Activated CD4-positive, alpha-beta T cell treated with anti-CD3 and anti-CD28 coated beads, Interleukin-2, amount 10 ng/mL, durations not matched to agents 7 days and 5 days (primary cell): Measurements from ENCODE around the gene GSTA1. TPM values are rescaled to one million over a fixed set of nuclear protein-coding genes. Genes with fewer than 3 reads are reported as not detected.
"Not testable (repeated sequence)": the region's sequence is repeated elsewhere in the genome, so short reads cannot be mapped to it uniquely, and the experiment has no call there.

Experiments used
- CTCF ChIA-PET: fragments of 350-600 bp; sonication (Branson Sonifier 250); formaldehyde crosslinking; loops from one replicate; lab custom pipeline; 2021; ENCODE audit warnings: antibody characterized with exemption; lab: Charles Lee
- POLR2A ChIA-PET: fragments of 350-600 bp; sonication (Branson Sonifier 250); formaldehyde crosslinking; loops from one replicate; lab custom pipeline; 2021; ENCODE audit warnings: antibody characterized with exemption; lab: Charles Lee
- DNase-seq: peaks from one replicate; pipeline ENCODE4 v3.0.0-alpha.2; 2020
- H3K27ac Mint-ChIP-seq: one replicate; pipeline ENCODE4 v1.8.0; 2021; ENCODE audit warnings: mild to moderate bottlenecking, moderate library complexity, mixed read lengths
- H3K27me3 Mint-ChIP-seq: one replicate; pipeline ENCODE4 v1.8.0; 2021; ENCODE audit warnings: mixed read lengths
- H3K36me3 Mint-ChIP-seq: one replicate; pipeline ENCODE4 v1.8.0; 2021; ENCODE audit warnings: low read depth, mixed read lengths
- H3K4me1 Mint-ChIP-seq: one replicate; pipeline ENCODE4 v1.8.0; 2021; ENCODE audit warnings: mixed read lengths
- H3K4me3 Mint-ChIP-seq: one replicate; pipeline ENCODE4 v1.8.0; 2021; ENCODE audit warnings: mild to moderate bottlenecking, moderate library complexity, mixed read lengths
- H3K9me3 Mint-ChIP-seq: one replicate; pipeline ENCODE4 v1.8.0; 2021; ENCODE audit warnings: mixed read lengths
- total RNA-seq, 2 experiments: library from RNA; stranded (reverse); gene quantifications; one replicate each; pipeline ENCODE4 v1.2.3, GENCODE V29; 2021

Gene GSTA1
- total RNA-seq, 2 experiments from 2014 or later: not detected

- DNase-seq, H3K4me1 Mint-ChIP-seq, POLR2A ChIA-PET, H3K36me3 Mint-ChIP-seq, H3K4me3 Mint-ChIP-seq, H3K9me3 Mint-ChIP-seq, CTCF ChIA-PET, H3K27me3 Mint-ChIP-seq, H3K27ac Mint-ChIP-seq: not testable (repeated sequence)
Observed at GRCh38 chr6:52825900-52826459, 22.4 kb upstream of the GSTA1 start.

DNA sequence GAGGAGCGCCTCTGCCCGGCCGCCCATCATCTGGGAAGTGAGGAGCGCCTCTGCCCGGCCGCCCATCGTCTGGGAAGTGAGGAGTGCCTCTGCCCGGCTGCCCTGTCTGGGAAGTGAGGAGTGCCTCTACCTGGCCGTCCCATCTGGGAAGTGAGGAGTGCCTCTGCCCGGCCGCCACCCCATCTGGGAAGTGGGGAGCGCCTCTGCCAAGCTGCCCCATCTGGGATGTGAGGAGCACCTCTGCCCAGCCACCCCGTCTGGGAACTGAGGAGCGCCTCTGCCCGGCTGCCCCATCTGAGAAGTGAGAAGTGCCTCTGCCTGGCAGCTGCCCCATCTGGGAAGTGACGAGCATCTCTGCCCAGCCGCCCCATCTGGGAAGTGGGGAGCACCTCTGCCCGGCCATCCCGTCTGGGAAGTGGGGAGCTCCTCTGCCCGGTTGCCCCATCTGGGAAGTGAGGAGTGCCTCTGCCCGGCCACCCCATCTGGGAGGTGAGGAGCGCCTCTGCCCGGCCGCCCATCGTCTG lies 21.7 kb upstream of the GSTA1 start:
- CTCF ChIA-PET, H3K4me3 Mint-ChIP-seq, H3K27ac Mint-ChIP-seq, H3K9me3 Mint-ChIP-seq, DNase-seq, POLR2A ChIA-PET, H3K4me1 Mint-ChIP-seq, H3K27me3 Mint-ChIP-seq, H3K36me3 Mint-ChIP-seq: not testable (repeated sequence)

DNA sequence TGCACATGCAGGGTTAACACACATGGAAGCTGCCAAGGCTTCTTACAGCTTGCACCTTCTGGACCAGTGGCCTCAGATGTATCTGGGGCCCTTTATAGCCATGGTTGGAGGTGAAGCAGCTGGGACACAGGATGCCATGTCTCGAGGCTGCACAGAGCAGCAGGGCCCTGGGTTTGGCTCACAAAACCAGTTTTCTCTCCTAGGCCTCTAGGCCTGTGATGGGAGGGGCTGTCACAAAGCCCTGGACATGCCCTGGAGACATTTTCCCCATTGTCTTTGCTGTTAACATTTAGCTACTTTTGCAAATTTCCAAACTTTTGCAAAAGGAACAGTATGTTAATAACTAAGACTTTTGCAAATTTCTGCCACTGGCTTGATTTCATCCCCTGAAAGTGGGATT lies 18.2 kb upstream of the GSTA1 start:
- Mint-ChIP-seq H3K4me1 (no peaks in the 10 kb centered on the region), H3K9me3 (peaks cover 8% of the 10 kb centered on the region), H3K4me3 (no peak overlapping the region), H3K27ac (no peak overlapping the region), H3K36me3 (no peaks in the 10 kb centered on the region), H3K27me3 (no peaks in the 10 kb centered on the region)
- ChIA-PET CTCF (interaction anchor here (0.6 kb wide), 2 partner anchors 188 to 1766 kb away, joined by 3 read pairs; no protein-coding TSS in a partner anchor), POLR2A (no interaction called here)
- no peak for DNase-seq

- Mint-ChIP-seq H3K4me1 (no peaks in the 10 kb centered on the region), H3K36me3 (no peaks in the 10 kb centered on the region), H3K27me3 (no peaks in the 10 kb centered on the region), H3K4me3 (no peak overlapping the region), H3K27ac (no peak overlapping the region), H3K9me3 (peaks cover 8% of the 10 kb centered on the region)
- CTCF ChIA-PET: interaction anchor here (0.5 to 1.2 kb wide), 3 partner anchors 18 to 657 kb away, joined by 3 to 4 read pairs (median 3); no protein-coding TSS in a partner anchor
- DNase-seq: no peak
- POLR2A ChIA-PET: no interaction called here
Observed at GRCh38 chr6:52820198-52820597, 16.6 kb upstream of the GSTA1 start.

GRCh38 chr6:52815167-52816092 lies 11.8 kb upstream of the GSTA1 start:
- peak; percentile 50 for DNase-seq
- no peak overlapping the region for H3K4me3 Mint-ChIP-seq
- no peaks in the 10 kb centered on the region for H3K36me3 Mint-ChIP-seq
- H3K9me3 Mint-ChIP-seq: no peaks in the 10 kb centered on the region
- H3K27ac Mint-ChIP-seq: no peak overlapping the region
- H3K27me3 Mint-ChIP-seq: peaks cover 3% of the 10 kb centered on the region
- CTCF ChIA-PET: interaction anchor here (0.8 kb wide), 1 partner anchor 65 kb away, joined by 3 read pairs; no protein-coding TSS in a partner anchor
- POLR2A ChIA-PET: no interaction called here
- no peaks in the 10 kb centered on the region for H3K4me1 Mint-ChIP-seq

DNA sequence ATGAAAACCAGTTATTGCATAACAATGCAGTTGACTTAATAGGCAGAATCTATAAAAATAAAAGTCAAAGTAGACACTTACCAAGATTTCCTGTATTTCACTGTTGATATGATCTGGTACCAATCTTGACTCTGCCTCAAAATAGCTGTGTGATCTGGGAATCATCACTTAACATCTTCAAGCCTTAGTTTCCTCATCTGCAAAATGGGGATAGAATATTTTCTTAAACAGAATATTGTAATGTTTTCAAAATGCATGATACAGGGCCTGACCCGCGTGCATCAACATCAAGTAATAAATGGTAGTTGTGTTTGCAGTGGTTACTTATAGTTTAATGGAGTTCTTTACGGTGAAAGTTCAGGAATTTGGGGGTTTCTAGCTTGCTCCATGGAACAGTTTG lies 10.9 kb upstream of the GSTA1 start:
- H3K36me3 Mint-ChIP-seq, H3K27me3 Mint-ChIP-seq, H3K27ac Mint-ChIP-seq, H3K4me1 Mint-ChIP-seq, POLR2A ChIA-PET, DNase-seq, H3K9me3 Mint-ChIP-seq, CTCF ChIA-PET, H3K4me3 Mint-ChIP-seq: not testable (repeated sequence)

DNA sequence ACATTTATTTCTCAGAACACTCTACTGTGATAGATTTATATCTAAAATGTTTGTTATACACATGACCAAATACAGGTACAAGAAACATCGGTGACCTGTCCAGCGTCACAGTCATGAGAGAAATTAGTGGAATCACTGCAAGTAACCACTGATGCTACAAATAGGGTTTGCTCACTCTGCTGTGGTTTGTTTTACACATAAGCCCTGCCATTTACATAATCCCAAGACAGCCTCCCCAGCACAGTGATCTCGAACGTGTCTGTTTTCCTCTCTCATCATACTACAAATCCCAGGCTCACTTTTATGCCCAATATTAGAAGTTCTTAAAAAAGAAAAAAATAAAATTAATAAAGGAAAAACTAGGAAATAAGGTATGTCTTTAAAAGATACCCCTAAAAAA lies 6.2 kb upstream of the GSTA1 start:
- H3K4me1 Mint-ChIP-seq, H3K27me3 Mint-ChIP-seq, H3K4me3 Mint-ChIP-seq, H3K27ac Mint-ChIP-seq, H3K9me3 Mint-ChIP-seq, H3K36me3 Mint-ChIP-seq, POLR2A ChIA-PET, DNase-seq, CTCF ChIA-PET: not testable (repeated sequence)

DNA sequence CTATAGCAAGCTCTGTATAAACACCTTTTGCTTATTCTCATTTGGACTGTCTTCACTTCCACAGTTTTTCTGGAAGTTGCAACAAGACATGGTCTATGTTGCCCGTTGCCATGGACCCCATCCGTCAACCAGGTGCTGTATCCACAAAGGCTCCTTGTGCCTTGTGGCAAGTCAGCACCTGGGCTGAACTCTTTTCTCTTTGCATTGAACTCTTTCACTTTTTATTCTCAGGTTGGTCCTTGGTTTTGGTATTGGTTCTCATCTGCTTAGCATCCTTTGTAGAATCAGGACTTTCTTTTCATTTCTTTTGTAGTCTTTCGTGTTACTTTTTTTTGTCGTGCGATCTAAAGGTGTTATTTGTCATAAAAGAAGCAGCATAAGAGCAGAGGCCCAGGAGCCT lies 5.0 kb upstream of the GSTA1 start:
- CTCF ChIA-PET: interaction anchor here (0.6 kb wide), 1 partner anchor 213 kb away, joined by 3 read pairs; no protein-coding TSS in a partner anchor

GRCh38 chr6:52802806-52803205 lies 810 bp downstream of the GSTA1 start:
- no peaks in the 10 kb centered on the region for H3K4me1 Mint-ChIP-seq
- CTCF ChIA-PET: no interaction called here

More for the DNA sequence above, 5.0 kb upstream of the GSTA1 start:
- no peak for DNase-seq
- no peak overlapping the region for H3K4me3 Mint-ChIP-seq
- no peaks in the 10 kb centered on the region for H3K9me3 Mint-ChIP-seq
- H3K27me3 Mint-ChIP-seq: peaks cover 9% of the 10 kb centered on the region
- H3K36me3 Mint-ChIP-seq: no peaks in the 10 kb centered on the region
- POLR2A ChIA-PET: no interaction called here
- no peak overlapping the region for H3K27ac Mint-ChIP-seq
- H3K4me1 Mint-ChIP-seq: no peaks in the 10 kb centered on the region

GRCh38 chr6:52801188-52801841 lies 2.3 kb downstream of the GSTA1 start:
- CTCF ChIA-PET: interaction anchor here (1.1 kb wide), 1 partner anchor 18 kb away, joined by 4 read pairs; no protein-coding TSS in a partner anchor

More at GRCh38 chr6:52802806-52803205, 810 bp downstream of the GSTA1 start:
- Mint-ChIP-seq H3K27me3 (peaks cover 22% of the 10 kb centered on the region), H3K36me3 (no peaks in the 10 kb centered on the region), H3K4me3 (no peak overlapping the region), H3K27ac (no peak overlapping the region), H3K9me3 (no peaks in the 10 kb centered on the region)
- POLR2A ChIA-PET: no interaction called here
- no peak for DNase-seq

GRCh38 chr6:52799272-52799671 lies 4.3 kb downstream of the GSTA1 start:
- H3K4me1 Mint-ChIP-seq, H3K27ac Mint-ChIP-seq, POLR2A ChIA-PET, H3K36me3 Mint-ChIP-seq, DNase-seq, H3K9me3 Mint-ChIP-seq, H3K4me3 Mint-ChIP-seq, CTCF ChIA-PET: not testable (repeated sequence)
- H3K27me3 Mint-ChIP-seq: peaks cover 24% of the 10 kb centered on the region

More at GRCh38 chr6:52801188-52801841, 2.3 kb downstream of the GSTA1 start:
- Mint-ChIP-seq H3K4me1 (no peaks in the 10 kb centered on the region), H3K9me3 (no peaks in the 10 kb centered on the region), H3K27ac (no peak overlapping the region), H3K27me3 (peaks cover 22% of the 10 kb centered on the region), H3K4me3 (no peak overlapping the region), H3K36me3 (no peaks in the 10 kb centered on the region)
- no peak for DNase-seq
- POLR2A ChIA-PET: no interaction called here

GRCh38 chr6:52794366-52794765 lies 9.2 kb downstream of the GSTA1 start:
- H3K27me3 Mint-ChIP-seq, H3K9me3 Mint-ChIP-seq, H3K4me1 Mint-ChIP-seq, H3K27ac Mint-ChIP-seq, H3K36me3 Mint-ChIP-seq, H3K4me3 Mint-ChIP-seq, POLR2A ChIA-PET, DNase-seq, CTCF ChIA-PET: not testable (repeated sequence)

DNA sequence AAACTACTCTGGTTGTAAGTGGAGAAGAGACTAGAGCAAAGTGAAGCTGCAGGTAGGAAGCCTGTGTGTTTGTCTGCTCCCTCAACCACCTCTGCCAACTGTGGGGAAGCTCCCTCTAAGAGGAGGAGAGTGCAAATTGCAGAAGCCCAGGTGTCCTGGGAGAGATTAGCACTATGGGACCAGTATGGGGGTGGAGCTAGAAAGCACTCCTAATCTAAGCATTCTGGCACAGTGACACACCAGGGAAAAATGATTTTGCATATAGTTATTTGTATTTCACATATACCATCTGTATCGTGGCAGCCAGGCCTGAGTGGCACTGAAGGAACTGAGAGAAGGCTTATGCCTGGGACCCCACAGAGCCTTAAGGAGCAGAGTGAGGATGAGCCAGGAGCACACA lies 12.8 kb downstream of the GSTA1 start:
- no peaks in the 10 kb centered on the region for H3K4me1 Mint-ChIP-seq
- no peaks in the 10 kb centered on the region for H3K36me3 Mint-ChIP-seq
- H3K27ac Mint-ChIP-seq: no peak overlapping the region
- H3K27me3 Mint-ChIP-seq: peaks cover 5% of the 10 kb centered on the region
- ChIA-PET POLR2A (no interaction called here), CTCF (no interaction called here)
- DNase-seq: no peak
- no peak overlapping the region for H3K4me3 Mint-ChIP-seq
- no peaks in the 10 kb centered on the region for H3K9me3 Mint-ChIP-seq
